AG10803 (cell line): ENCODE results near the gene MYO3B.
"Not testable (repeated sequence)": the region's sequence is repeated elsewhere in the genome, so short reads cannot be mapped to it uniquely, and the experiment has no call there.

Experiments
- DNase-seq: peaks from one replicate; pipeline ENCODE4 v3.0.0; 2010; ENCODE audit warnings: low read depth
- H3K4me3 ChIP-seq: 2 replicates; pipeline ENCODE4 v1.5.1; 2011; ENCODE audit warnings: mild to moderate bottlenecking, low read length, control low read depth
- TF ChIP-seq, protein P1 (sequence below): conservative IDR thresholded peaks from 2 replicates; pipeline ENCODE4 v1.5.1; 2011; ENCODE audit warnings: mild to moderate bottlenecking, low read length, control low read depth, inconsistent platforms

The MYO3B gene

DNA sequence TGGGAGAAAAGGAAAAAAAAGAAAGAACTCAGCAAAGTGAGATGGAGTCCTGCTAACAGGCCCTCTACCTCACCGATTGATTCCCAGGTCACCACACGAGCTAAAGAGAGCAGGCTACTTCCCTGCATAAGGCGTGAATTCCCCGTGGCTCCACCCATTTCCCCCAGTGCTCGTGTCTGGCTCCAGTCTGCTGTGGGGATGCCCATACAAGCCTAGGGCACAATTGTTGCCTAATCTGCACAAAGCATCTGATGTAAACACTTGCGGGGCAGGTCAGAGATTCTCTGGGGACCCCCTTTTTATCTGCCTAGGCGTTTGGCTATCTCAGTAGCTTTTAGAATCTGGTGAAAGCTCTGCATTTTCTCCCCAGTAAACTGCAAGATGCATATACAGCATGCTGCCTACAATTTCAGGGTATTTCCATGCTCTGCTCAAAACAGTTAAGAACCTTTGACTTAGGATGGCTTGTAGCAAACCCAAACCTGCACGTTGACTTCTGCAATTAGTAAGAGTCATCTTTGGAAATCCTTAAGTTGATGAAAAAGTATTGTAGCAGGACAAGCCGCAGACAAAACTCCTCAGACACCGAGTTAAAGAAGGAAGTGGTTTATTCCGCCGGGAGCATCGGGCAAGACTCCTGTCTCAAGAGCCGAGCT, 34.8 kb downstream of the MYO3B start:
- TF ChIP-seq, protein P1, sequence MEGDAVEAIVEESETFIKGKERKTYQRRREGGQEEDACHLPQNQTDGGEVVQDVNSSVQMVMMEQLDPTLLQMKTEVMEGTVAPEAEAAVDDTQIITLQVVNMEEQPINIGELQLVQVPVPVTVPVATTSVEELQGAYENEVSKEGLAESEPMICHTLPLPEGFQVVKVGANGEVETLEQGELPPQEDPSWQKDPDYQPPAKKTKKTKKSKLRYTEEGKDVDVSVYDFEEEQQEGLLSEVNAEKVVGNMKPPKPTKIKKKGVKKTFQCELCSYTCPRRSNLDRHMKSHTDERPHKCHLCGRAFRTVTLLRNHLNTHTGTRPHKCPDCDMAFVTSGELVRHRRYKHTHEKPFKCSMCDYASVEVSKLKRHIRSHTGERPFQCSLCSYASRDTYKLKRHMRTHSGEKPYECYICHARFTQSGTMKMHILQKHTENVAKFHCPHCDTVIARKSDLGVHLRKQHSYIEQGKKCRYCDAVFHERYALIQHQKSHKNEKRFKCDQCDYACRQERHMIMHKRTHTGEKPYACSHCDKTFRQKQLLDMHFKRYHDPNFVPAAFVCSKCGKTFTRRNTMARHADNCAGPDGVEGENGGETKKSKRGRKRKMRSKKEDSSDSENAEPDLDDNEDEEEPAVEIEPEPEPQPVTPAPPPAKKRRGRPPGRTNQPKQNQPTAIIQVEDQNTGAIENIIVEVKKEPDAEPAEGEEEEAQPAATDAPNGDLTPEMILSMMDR: no peak
- no peak overlapping the region for H3K4me3 ChIP-seq
- DNase-seq: peak; percentile 6

DNA sequence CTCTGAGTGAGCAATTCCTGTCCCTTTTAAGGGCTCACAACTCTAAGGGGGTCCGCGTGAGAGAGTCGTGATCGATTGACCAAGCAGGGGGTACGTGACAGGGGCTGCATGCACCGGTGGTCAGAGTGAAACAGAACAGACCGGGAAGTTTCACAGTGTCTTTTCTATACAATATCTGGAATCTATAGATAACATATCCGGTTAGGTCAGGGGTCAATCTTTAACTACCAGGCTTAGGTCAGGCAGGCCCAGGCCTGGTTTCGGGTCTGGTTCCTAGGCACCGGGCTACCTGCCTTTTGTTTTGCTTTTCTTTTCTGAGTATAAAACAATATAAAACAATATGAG, 35.3 kb downstream of the MYO3B start:
- not testable (repeated sequence) for H3K4me3 ChIP-seq, DNase-seq

DNA sequence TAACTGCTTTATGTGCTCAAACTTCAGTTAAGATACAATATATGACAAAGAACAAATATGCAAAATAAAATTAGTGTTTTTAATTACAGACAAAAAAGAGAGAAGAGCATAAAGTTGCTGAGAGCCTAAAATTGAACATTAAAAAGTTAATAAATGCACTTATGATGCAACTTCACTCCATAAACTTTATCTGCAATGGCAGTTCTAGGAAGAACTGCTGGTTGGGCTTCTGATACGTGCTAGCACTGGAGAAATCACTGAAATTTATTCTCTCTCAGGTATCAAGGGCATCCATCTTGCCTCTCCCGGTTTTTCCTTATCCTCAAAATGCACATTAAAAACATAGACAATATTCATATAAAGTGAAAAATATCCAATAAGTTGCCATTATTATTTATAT, 35.7 kb downstream of the MYO3B start:
- TF ChIP-seq, protein P1: no peak
- no peak for DNase-seq
- no peak overlapping the region for H3K4me3 ChIP-seq

DNA sequence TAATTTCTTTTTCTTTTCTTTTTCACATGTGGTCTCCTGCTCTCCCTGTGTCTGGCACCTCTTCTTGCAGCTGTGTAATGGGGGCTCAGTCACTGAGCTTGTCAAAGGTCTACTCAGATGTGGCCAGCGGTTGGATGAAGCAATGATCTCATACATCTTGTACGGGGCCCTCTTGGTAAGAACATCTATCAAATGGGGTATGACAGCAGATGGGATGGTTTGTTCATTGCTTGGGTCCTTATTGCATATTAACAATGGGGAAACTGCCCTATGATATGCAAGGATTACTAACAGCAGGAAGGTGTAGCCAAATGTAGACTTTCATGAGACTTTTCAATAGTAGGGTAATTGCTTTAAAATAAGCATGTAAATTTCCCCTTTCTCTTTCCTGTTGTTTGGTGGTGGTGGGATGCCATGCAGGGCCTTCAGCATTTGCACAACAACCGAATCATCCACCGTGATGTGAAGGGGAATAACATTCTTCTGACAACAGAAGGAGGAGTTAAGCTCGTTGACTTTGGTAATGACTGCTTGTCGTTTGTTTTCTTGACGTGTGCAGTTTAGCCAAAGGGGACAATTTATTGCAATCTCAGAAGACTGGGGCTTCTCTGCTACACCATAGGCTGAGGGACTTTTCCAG, 36.5 kb downstream of the MYO3B start:
- DNase-seq: no peak
- TF ChIP-seq, protein P1: no peak
- H3K4me3 ChIP-seq: no peak overlapping the region

DNA sequence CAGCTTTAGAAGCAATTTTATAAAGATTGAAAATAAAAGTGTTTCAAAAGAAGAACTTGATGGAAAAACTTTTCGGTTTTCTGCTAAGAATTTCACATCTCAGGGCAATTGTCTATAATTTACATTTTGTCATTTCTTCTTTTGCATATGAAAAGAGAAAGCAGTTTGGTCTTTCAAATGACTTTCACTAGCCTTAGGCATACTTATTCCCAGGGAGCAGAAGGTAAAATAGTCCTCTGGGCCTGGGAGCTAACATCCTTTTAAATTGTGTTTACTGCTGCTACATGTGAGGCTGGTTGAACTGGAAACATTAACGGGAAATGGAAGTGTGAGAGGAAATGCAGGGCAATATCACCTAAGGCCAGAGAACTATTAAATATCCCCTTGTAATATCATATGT, 37.1 kb downstream of the MYO3B start:
- no peak for DNase-seq
- TF ChIP-seq, protein P1: no peak
- H3K4me3 ChIP-seq: no peak overlapping the region

DNA sequence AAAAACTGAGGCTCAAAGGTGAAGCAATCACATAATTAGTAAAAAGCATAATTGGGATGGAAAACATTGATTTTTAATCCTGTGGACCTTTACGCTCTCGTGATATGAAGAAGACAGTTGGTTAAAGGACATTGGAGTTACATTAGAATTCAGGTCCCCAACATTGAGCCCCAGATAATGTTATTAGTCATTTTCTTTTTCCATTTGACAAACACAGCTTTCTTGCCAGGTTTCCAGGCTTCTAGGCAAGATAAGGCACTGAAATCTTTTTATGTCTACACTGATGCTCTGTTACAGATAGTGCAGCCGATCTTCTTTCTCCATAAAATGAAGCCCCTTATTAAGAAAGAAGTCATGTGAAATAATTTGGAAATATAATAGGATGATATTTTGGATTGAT, 38.5 kb downstream of the MYO3B start:
- H3K4me3 ChIP-seq: no peak overlapping the region
- TF ChIP-seq, protein P1: no peak
- DNase-seq: no peak

DNA sequence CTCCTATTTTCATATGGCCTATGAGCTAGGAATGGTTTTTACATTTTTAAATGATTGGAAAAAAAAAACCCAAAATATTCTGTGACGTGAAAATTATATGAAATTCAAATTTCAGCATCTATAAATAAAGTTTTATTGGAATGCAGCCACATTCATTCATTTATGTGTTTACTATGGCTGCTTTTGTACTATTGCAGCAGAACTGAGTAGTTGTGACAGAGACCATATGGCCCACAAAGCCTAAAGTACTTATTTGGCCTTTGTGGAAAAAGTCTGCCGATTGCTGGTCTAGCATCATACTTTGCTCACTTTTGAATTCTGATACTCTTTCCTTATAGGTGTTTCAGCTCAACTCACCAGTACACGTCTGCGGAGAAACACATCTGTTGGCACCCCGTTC, 39.0 kb downstream of the MYO3B start:
- DNase-seq: no peak

More for the DNA sequence above, 39.0 kb downstream of the MYO3B start:
- TF ChIP-seq, protein P1: no peak
- H3K4me3 ChIP-seq: no peak overlapping the region
